Raji (cell line): ENCODE data around the gene SH2D3A.

Experiments
- POLR2A ChIP-seq: IDR thresholded peaks from 2 replicates; pipeline ENCODE4 v1.6.1; 2011; ENCODE audit warnings: low read depth, low read length, control low read depth; ENCODE audit not compliant: insufficient read depth

The SH2D3A gene

DNA sequence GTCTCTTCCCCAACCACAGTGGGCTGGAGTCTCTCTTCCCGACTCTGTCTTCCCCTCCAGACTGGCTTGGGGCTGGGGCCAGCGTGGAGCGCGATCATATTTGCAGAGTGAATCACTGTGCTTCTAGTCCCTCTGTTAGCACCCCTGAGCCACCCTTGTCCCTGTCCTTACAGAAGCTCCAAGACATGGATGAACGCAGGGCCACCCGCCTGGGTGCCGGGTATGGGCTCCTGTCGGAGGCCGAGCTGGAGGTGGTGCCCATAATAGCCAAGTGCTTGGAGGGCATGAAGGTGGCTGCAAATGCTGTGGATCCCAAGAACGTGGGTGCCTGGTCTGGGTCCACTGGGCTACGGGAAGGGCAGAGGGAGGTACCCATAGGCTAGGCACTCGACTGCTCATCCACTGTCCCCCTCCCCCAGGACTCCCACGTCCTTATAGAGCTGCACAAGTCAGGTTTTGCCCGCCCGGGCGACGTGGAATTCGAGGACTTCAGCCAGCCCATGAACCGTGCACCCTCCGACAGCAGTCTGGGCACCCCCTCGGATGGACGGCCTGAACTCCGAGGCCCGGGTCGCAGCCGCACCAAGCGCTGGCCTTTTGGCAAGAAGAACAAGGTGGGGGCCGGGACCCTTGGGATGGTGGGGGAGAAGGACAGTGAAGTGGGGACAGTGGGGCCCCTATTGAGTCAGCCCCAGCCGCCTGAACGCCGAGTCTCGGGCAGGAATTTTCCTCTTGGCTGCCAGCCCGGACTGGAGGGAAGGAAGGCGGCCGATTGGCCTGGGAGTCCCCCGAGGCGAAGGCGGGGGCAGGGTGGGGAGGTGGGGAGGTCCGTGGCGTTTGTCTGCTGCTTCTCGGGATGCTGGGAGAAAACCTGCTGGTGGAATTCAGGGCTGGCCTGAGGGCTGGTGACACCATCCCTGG is 22.6 kb downstream of the SH2D3A start:
- no peak for TF ChIP-seq POLR2A

DNA sequence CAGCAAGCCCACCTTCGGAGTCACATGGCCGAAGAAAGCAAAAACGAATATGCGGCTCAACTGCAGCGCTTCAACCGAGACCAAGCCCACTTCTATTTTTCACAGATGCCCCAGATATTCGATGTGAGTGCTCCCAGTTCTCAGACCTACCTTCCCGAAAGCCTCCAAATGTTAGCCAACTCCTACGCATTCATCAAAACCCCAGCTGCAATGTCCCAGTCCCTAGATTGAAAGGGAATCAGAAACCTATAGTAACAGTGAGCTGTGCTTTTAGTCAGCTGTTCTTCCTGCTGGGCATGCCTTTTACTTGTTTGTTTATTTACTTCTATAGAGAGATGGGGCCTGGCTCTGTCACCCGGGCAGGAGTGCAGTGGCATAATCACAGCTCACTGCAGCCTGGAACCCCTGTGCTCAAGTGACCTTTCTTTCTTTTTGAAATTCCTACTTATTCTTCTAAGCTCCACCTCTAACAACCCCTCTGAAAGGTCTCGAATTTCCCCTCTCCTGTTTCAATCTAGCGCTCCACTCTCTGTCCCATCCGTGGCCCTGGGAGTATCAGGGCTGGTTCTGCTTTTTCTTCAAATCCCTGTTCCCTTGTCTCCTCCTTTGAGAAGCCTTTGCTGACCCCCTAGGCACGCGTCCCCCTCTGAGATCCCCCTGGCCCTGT is 23.4 kb downstream of the SH2D3A start:
- no peak for TF ChIP-seq POLR2A

DNA sequence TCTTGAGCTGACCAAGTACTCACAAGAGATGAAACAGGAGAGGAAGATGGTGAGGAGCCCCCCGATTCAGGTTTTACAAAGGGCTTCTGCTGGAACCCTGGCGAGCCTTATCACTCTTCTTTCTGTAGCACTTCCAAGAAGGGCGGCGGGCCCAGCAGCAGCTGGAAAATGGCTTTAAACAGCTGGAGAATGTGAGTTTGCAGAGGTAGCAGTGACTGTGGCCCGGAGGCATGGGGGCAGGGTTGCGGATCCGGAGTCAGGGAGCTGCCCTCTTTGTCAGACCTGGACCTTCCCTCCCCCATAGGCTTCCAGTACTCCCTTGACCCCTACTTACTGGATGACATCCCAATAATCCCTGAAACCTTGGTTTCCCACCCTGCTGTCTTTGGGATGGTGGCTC is 24.2 kb downstream of the SH2D3A start:
- TF ChIP-seq POLR2A: no peak

DNA sequence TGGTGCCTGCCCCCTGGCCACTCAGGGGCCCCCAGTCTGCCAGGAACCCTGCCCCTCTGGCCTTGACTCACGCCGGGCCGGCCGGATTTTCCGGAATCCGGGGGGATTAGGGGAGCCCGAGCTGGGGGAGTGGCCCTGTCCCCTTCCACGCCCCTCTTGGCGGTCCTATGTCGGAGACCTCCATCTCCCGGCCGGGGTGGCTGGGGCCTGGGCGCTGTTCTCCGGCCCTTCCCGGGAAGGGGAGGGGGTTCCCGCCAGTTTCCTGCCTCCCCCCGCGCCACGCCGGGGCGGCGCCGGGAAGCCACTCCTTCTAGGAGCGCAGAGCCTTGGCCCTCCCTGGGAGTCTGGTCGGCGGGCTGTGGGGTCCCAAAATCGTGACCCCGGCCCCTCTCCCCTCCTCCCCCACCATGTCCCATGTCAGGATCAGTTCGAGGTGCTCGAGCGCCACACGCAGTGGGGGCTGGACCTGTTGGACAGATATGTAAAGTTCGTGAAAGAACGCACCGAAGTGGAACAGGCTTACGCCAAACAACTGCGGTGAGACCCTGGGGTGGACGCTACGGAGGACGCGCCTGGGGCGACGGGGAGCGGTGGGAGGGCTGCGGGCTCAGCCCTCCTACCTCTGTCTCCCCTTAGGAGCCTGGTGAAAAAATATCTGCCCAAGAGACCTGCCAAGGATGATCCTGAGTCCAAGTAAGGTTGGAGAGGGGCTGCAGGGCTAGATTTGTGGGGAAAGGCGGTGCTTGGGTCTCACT is 26.5 kb downstream of the SH2D3A start:
- TF ChIP-seq POLR2A: no peak

DNA sequence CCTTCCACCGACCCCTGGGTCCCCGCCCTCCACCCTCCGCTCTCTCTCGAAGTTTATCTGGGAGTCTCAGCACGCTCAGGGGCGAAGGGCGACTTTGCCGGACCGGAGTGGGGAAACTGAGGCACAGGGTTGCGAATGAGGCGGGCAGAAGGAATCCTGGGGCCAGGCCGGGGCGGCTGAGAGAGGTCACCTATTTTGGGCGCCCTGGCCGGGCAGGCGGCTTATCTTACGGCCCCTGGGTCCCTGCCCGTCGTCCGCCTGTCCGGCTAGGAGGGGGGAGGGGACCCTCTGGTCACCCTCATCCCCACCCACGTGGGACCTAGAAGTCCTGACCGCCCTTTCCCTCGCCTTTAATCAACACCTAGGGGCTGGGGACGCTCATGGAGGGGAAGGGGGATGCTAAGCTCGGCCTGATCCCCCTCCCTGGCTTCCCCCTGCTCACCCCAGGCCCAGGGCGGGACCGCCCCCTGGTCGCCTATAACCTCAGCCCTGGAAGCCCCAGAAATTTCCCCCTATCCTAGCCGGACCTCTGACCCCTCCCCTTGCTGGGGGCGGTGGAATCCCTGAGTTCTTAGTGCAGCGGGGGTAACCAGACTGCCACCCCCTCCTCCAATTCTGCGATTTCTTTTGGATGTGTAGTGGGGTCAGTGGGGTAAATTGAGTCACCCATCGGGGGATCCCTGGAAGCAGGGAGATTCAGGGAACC is 27.2 kb downstream of the SH2D3A start:
- TF ChIP-seq POLR2A: no peak

DNA sequence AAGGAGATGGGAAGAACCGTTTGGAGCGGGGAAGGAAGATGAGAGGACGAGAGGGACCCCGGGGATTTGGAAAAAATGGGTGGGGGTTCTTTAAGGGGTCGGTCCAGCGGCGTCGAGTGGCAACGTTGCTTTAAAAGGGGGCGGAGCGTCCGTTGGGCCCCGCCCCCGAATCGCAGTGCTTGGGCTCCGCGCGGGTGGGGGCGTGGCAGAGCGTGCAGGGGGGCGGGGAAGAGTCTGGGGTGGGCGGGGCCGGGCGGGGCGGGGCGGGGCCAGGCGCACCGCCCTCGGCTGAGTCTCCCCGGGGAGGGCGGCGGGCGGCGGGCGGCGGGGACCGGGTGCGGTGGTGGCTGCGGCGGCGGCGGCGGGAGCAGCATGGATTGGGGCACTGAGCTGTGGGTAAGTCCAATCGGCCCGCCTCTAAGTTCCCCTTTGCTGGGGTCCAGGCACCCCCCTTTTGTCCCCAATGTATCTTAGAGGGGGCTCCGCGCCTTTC is 27.8 kb downstream of the SH2D3A start, which contains the start of gene TRIP10:
TSS of gene TRIP10 (plus strand) at position 291 of the 493 bp plus-strand sequence. CDS start at position 373, 82 bp downstream.
- TF ChIP-seq POLR2A: no peak

DNA sequence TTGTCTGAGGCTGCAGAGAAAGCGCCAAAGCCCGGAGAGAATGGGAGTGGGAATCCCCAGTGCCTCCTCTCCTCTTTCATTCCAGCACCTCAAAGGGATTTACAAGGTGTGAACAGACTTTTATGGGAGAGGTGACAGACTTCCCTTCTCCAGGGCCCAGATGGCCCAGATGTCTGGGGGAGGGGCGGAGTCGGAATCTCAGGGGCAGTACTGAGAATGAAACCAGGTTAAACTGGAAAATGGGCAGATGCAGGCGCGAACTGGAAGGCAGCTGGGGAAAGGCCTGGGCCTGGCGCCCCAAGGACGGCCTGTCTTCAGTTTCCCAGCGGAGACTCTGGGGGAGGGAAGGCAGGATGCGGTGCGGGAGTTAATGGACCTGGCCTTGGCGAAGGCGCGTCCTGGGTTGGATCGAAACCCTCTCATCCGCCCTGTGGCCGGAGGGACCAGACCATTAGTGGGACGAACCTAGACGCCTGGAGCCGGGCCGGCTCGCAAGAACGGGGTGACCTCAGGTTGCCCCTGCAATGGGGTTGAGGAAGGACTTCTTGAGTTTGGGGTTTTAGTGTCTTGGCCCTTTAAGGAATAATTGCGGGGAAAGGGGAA is 28.3 kb downstream of the SH2D3A start:
- no peak for TF ChIP-seq POLR2A

DNA sequence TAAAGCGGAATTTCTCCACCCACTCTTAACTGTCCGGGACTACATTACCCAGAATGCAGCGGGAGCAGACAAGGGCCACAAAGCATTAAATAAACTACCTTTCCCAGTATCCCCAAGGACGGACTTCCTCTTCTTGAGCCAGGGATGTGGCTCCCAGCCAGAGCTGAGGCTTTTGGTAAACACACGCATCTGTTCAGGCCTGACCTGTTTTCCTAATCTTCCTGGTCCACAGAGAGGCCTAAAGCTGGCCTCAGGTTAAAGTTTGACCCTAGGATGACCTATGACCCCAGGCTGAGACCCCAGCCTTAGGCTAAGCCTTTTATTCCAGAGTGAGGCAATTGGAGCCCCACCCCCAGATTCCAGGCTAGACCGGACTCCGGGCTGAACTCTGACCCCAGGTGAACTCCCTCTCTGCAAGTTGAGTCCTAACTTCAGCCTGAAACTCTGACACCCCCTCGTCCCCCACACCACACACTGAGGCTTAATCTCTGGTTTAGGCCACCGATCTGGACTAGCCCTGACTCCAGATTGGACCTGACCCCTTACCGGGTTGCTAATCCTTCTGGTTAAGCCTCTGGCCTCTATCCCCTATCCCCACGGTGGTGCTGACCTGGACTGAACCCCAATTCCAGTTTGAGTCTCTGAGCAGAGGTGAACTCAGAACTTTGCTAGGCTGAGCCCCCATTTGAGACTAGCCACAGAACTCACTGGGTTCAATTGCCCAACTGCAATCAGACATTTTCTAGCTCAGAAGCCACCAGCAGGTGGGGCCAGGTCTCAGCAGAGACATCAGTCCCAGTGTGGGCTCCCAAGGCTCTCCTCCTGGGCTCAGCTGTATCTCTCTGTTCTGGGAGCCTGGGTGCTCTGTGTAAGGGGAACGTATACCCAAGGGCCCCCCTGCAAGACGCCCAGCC is 29.1 kb downstream of the SH2D3A start:
- TF ChIP-seq POLR2A: no peak; the same call in 1 of the 2 replicates

DNA sequence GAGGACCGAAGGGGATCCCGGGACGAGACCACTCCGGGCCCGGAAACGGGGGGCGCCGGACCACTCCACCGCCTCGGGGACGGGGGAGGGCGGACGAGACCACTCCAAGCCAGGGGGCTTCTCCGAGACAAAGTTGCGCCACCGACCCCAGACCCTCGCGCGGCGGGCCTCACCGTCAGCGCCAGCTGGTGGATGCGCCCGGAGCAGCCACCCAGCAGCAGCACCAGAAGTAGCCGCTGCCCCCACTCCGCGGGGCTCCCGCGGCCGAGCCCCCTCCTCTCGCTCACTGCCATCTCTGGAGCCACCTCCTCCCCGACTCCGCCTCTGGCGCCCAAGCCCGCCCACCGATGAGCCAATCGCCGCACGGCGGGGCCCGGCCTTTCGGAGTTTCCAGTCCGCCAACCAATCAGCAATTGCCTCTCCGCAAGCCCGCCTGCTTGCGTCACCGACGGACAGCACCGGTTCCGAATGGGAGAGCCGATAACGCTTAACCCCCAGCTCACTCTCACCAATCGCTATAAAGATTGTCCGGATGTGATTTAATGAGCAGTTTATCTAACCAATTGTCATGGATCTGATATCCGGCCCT is 29.9 kb downstream of the SH2D3A start, which contains the start of gene GPR108:
TSS of gene GPR108 (minus strand) at position 297 of the 589 bp plus-strand sequence. CDS start at position 293, 4 bp downstream.
- peak; percentile 43; the same call in 1 of the 2 replicates for TF ChIP-seq POLR2A

DNA sequence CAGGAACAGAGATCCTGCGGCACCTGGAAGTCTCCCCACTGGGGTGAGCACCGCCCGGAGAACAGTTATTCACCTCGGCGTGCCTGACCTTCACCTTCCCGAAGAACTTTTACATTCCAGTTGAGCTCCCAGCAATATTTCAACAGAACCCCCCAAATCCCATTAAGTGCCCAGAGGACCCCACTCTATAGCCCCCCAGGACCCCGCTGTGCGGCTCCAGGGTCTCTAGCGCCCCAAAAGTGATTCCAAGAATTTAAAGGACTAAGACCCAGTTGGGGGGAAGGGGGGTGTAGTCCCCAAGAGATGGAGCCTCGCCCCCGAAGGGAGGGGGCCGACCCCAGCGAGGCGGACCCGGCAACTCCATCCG is 30.3 kb downstream of the SH2D3A start:
- TF ChIP-seq POLR2A: peak; percentile 50; the same call in 1 of the 2 replicates

DNA sequence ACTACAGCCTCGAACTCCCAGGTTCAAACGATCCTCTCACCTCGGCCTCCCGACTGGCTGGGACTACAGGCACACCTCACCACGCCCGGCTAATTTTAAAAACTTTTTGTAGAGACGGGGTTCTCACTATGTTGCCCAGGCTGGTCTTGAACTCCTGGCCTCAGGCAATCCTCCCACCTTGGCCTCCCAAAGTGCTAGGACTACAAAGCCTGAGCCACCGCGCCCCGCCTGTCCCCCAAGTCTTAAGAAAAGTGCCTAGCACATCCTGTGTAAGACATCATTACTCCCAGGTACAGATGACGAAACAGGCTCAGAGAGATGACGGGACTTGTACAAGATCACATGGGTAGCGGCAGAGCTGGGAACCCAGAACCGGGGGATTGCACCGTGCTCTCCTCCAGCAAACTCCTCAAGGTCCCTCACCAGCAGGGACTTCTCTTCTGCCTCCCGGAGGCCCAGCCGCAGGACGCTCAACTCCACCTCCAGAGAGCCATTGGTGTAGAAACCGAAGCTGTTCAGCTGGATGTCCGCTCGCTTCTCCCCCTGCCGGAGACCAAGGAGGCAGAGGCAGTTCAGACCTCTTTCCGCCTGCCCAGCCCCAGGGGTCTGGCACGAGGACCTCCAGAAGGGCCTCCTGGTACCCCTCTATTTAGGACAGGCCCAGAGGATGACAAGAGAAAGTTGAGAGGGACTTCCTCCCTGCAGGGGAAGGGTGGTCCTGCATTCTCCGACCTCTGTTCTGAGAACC is 30.9 kb downstream of the SH2D3A start:
- TF ChIP-seq POLR2A: peak; percentile 47

DNA sequence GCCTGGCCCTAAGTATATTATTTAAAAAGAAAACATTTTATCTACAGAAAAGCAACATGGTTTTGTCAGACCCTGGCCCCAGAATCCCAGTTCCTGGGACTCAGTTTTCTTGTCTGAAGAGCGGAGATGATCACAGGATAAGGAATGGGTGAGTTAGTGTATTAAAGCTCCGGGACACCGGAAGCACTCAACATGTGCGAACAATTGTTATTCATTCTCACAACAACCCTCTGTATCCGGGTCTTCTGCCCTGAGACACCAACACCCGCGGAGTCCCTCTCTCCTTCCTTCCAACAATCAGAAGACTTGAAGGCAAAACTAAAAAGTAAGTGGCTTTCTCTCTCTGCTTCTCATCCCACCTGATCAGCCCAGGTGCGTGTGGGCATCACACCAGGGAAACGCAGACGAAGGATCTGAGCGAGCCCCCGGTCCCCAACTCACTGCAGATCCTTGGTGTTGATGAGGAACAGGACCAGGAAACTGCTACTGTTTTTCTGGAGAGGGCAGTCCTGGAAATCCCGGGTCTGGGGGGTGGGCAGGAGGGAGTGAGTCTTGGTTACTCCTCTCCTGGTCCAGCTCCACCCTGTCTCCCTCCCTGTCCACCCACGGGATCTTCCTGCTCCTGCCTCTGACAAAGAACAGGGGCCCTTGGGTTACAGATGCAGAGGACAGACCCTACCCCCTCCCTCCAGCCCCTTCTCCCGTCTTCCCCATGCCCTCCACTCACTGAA is 31.9 kb downstream of the SH2D3A start:
- no peak for TF ChIP-seq POLR2A
